Left ventricle myocardium inferior (tissue), 1 donor: ENCODE measurements around the gene LNX1. TPM values are rescaled to one million over a fixed set of nuclear protein-coding genes. Genes with fewer than 3 reads are reported as not detected.
"Not testable (repeated sequence)": the region's sequence is repeated elsewhere in the genome, so short reads cannot be mapped to it uniquely, and the experiment has no call there.

ENCODE experiments used
- DNase-seq: peaks from one replicate; pipeline ENCODE4 v3.0.0-alpha.2; 2020
- H3K27ac ChIP-seq: fragments of 200-600 bp; replicated peaks from 2 replicates; pipeline ENCODE4 v1.8.0; 2021
- H3K27me3 ChIP-seq: fragments of 200-600 bp; 2 replicates; pipeline ENCODE4 v1.8.0; 2021; ENCODE audit warnings: low read depth
- H3K36me3 ChIP-seq: fragments of 200-600 bp; 2 replicates; pipeline ENCODE4 v1.8.0; 2021
- H3K4me1 ChIP-seq: fragments of 200-600 bp; 2 replicates; pipeline ENCODE4 v1.8.0; 2021
- H3K4me3 ChIP-seq: fragments of 200-600 bp; 2 replicates; pipeline ENCODE4 v1.8.0; 2021; ENCODE audit warnings: mild to moderate bottlenecking, moderate library complexity
- H3K9me3 ChIP-seq: fragments of 200-600 bp; replicated peaks from 2 replicates; pipeline ENCODE4 v1.8.0; 2021
- CTCF ChIP-seq: fragments of 200-600 bp; IDR thresholded peaks from 2 replicates; pipeline ENCODE4 v1.8.0; 2021; ENCODE audit warnings: antibody characterized with exemption, mild to moderate bottlenecking, borderline replicate concordance
- intact Hi-C: fragments of 100-400 bp; cut with micrococcal nuclease; formaldehyde crosslinking; loops from one replicate; pipeline ENCODE4 v1.11.0; 2022
- total RNA-seq: library from RNA; stranded (reverse); fragmentation: NEBNext Ultra II Directional; extraction: Animal tissue kit (Norgen Biotek cat#: 25700); gene quantifications from one replicate; pipeline ENCODE4 v1.2.1, GENCODE V29; 2021
- donor health status: DM: no; HTN: yes; CAD: no; lungs with severe emphysema.

The LNX1 gene
- total RNA-seq, 1 donor from 2014 or later: 9.5 TPM

GRCh38 chr4:53478671-53479456 lies 112.4 kb downstream of the LNX1 start:
- H3K27ac ChIP-seq: no peak overlapping the region
- intact Hi-C loops: no loop called here
- H3K27me3 ChIP-seq: no peaks in the 10 kb centered on the region

GRCh38 chr4:53477636-53478035 lies 113.7 kb downstream of the LNX1 start:
- H3K4me3 ChIP-seq: no peak overlapping the region
- no peak for DNase-seq
- TF ChIP-seq CTCF: no peak
- H3K4me1 ChIP-seq: no peaks in the 10 kb centered on the region
- H3K36me3 ChIP-seq: peaks cover 38% of the 10 kb centered on the region
- no peak overlapping the region for H3K27ac ChIP-seq
- intact Hi-C loops: no loop called here
- no peaks in the 10 kb centered on the region for H3K27me3 ChIP-seq
- no peaks in the 10 kb centered on the region for H3K9me3 ChIP-seq

More at GRCh38 chr4:53478671-53479456, 112.4 kb downstream of the LNX1 start:
- TF ChIP-seq CTCF: no peak
- Histone ChIP-seq H3K4me1 (no peaks in the 10 kb centered on the region), H3K9me3 (no peaks in the 10 kb centered on the region), H3K36me3 (peaks cover 29% of the 10 kb centered on the region), H3K4me3 (no peak overlapping the region)
- DNase-seq: no peak

- Histone ChIP-seq H3K4me1 (no peaks in the 10 kb centered on the region), H3K36me3 (peaks cover 38% of the 10 kb centered on the region), H3K9me3 (no peaks in the 10 kb centered on the region), H3K27ac (no peak overlapping the region), H3K27me3 (no peaks in the 10 kb centered on the region), H3K4me3 (no peak overlapping the region)
- intact Hi-C loops: no loop called here
- no peak for DNase-seq
- no peak for TF ChIP-seq CTCF
These were observed 114.2 kb downstream of the LNX1 start for GRCh38 chr4:53477038-53477565.

GRCh38 chr4:53476232-53477037 lies 114.9 kb downstream of the LNX1 start:
- TF ChIP-seq CTCF: no peak
- no peaks in the 10 kb centered on the region for H3K4me1 ChIP-seq
- H3K27me3 ChIP-seq: no peaks in the 10 kb centered on the region
- no peak overlapping the region for H3K27ac ChIP-seq
- intact Hi-C loops: no loop called here
- peaks cover 37% of the 10 kb centered on the region for H3K36me3 ChIP-seq
- DNase-seq: no peak
- H3K9me3 ChIP-seq: no peaks in the 10 kb centered on the region
- no peak overlapping the region for H3K4me3 ChIP-seq

GRCh38 chr4:53466576-53466975 lies 124.7 kb downstream of the LNX1 start:
- peaks cover 20% of the 10 kb centered on the region for H3K36me3 ChIP-seq
- H3K27ac ChIP-seq, DNase-seq, H3K4me3 ChIP-seq, H3K4me1 ChIP-seq, H3K27me3 ChIP-seq, intact Hi-C loops: not testable (repeated sequence)
- peaks cover 20% of the 10 kb centered on the region for H3K9me3 ChIP-seq
